Measurements from ENCODE around the gene DCD.
"Not testable (repeated sequence)": the region's sequence is repeated elsewhere in the genome, so short reads cannot be mapped to it uniquely, and the experiment has no call there.

Gene DCD

GRCh38 chr12:54650889-54651288 is 2.7 kb upstream of the DCD start:
- DNase-seq = no peak

- no peak for DNase-seq
Observed at GRCh38 chr12:54650409-54650808, 2.2 kb upstream of the DCD start.

- no peak for DNase-seq
Observed at GRCh38 chr12:54649825-54650224, 1.7 kb upstream of the DCD start.

GRCh38 chr12:54641554-54641953 is 6.6 kb downstream of the DCD start:
- DNase-seq = no peak

- no peak for DNase-seq
Observed at GRCh38 chr12:54641089-54641488, 7.1 kb downstream of the DCD start.

GRCh38 chr12:54639112-54639511 is 9.1 kb downstream of the DCD start:
- DNase-seq = not testable (repeated sequence)

- no peak for DNase-seq
Observed at GRCh38 chr12:54634795-54635194, 13.4 kb downstream of the DCD start, which contains the start of gene LACRT. Gene LACRT (minus strand): TSS chr12:54634895. CDS start chr12:54634841, 54 bp downstream.

- DNase-seq = no peak
Observed at GRCh38 chr12:54631988-54632728, 16.0 kb downstream of the DCD start.

- no peak for DNase-seq
Observed at GRCh38 chr12:54631551-54631950, 16.6 kb downstream of the DCD start.

GRCh38 chr12:54629925-54630324 is 18.2 kb downstream of the DCD start:
- DNase-seq = no peak

- no peak for DNase-seq
Observed at GRCh38 chr12:54628186-54628846, 19.8 kb downstream of the DCD start.

GRCh38 chr12:54627304-54627703 is 20.9 kb downstream of the DCD start:
- DNase-seq = no peak

GRCh38 chr12:54625598-54625997 is 22.6 kb downstream of the DCD start:
- no peak for DNase-seq

GRCh38 chr12:54624315-54625279 is 23.6 kb downstream of the DCD start:
- no peak for DNase-seq

GRCh38 chr12:54622463-54623183 is 25.5 kb downstream of the DCD start:
- no peak for DNase-seq

GRCh38 chr12:54616933-54617680 is 31.1 kb downstream of the DCD start:
- DNase-seq = no peak

GRCh38 chr12:54612225-54612750 is 35.9 kb downstream of the DCD start:
- DNase-seq = no peak

- no peak for DNase-seq
Observed at GRCh38 chr12:54611715-54612149, 36.4 kb downstream of the DCD start.

- no peak for DNase-seq
Observed at GRCh38 chr12:54608769-54609168, 39.4 kb downstream of the DCD start.

GRCh38 chr12:54608156-54608555 is 40.0 kb downstream of the DCD start:
- no peak for DNase-seq

- DNase-seq = no peak
Observed at GRCh38 chr12:54606556-54606955, 41.6 kb downstream of the DCD start.

Data from activated CD4-positive, alpha-beta T cell treated with anti-CD3 and anti-CD28 coated beads for 4 hours (primary cell).